Activated CD8-positive, alpha-beta memory T cell treated with anti-CD3 and anti-CD28 coated beads for 48 hours (primary cell): ENCODE measurements around the gene ZC3H14.
"Not testable (repeated sequence)": the region's sequence is repeated elsewhere in the genome, so short reads cannot be mapped to it uniquely, and the experiment has no call there.

Experiments
- DNase-seq, 3 experiments: peaks; one replicate each; pipeline ENCODE4 v3.0.0-alpha.2; 2020; ENCODE audit warnings: low read depth in 2 of 3, low spot score in 2 of 3

Gene ZC3H14, protein sequence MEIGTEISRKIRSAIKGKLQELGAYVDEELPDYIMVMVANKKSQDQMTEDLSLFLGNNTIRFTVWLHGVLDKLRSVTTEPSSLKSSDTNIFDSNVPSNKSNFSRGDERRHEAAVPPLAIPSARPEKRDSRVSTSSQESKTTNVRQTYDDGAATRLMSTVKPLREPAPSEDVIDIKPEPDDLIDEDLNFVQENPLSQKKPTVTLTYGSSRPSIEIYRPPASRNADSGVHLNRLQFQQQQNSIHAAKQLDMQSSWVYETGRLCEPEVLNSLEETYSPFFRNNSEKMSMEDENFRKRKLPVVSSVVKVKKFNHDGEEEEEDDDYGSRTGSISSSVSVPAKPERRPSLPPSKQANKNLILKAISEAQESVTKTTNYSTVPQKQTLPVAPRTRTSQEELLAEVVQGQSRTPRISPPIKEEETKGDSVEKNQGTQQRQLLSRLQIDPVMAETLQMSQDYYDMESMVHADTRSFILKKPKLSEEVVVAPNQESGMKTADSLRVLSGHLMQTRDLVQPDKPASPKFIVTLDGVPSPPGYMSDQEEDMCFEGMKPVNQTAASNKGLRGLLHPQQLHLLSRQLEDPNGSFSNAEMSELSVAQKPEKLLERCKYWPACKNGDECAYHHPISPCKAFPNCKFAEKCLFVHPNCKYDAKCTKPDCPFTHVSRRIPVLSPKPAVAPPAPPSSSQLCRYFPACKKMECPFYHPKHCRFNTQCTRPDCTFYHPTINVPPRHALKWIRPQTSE

DNA sequence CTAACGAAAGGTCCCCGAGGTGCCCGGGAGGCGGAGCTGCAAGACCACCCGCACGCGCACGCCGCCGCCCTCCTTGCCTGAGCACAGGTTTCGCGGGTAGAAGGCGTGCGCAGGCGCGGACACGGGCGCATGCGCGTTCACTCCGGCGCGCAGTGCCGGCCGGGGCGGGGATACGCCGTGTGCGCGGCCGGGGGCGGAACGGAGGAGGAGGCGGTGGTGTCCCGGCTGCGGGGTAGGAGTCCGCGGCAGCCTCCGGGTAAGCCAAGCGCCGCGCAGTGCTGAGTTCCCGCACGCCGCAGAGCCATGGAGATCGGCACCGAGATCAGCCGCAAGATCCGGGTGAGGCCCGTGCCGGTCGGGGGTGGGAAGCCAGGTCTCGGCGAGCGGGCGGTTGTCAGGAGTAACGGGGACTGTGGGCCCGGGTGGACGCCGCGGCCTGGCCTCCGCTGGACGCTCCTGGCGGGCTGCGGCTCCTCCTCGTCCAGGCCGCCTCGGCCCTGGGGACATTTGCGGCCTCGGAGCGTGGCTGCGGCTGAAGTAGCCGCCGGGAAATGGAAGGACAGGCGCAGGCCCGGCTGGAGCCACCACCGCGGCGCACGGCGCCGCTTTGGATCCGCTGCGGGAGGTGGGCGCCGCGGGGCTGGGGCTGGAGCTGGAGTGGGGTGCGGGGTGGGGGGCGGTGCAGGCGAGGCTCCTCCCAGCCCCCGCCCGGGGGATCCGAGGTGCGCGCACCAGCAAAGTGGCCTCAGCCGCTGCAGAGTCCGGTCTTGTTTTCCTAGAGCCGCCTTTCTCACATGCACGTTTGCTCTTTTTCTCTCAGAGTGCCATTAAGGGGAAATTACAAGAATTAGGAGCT, at the start of gene ZC3H14:
ZC3H14 (plus strand) TSS at position 207 of the 856 bp plus-strand sequence; CDS start at position 304, 97 bp downstream.
- DNase-seq, result peak; percentile 68 to 86 (median 74)

GRCh38 chr14:88515499-88516221, 47.2 kb upstream of the ZC3H14 start:
- no peak for DNase-seq

GRCh38 chr14:88516861-88517357, 45.9 kb upstream of the ZC3H14 start:
- no peak for DNase-seq

- DNase-seq, result no peak
These were observed 44.0 kb upstream of the ZC3H14 start for GRCh38 chr14:88518592-88519512.

- DNase-seq, result no peak
These were observed 42.9 kb upstream of the ZC3H14 start for GRCh38 chr14:88519907-88520306.

GRCh38 chr14:88521818-88522217, 41.0 kb upstream of the ZC3H14 start:
- DNase-seq, result no peak

- DNase-seq, result no peak
These were observed 40.4 kb upstream of the ZC3H14 start for GRCh38 chr14:88522393-88522792.

DNA sequence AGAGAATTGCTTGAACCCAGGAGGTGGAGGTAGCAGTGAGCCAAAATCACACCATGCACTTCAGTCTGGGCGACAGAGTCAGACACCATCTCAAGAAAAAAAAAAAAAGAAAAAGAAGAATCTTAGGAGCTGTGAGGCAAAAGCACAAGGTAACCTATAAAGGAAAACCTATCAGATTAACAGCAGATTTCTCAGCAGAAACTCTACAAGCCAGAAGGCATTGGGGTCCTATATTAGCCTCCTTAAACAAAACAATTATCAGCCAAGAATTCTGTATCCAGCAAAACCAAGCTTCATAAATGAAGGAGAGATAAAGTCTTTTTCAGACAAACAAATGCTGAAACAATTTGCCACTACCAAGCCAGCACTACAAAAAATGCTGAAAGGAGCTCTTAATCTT, 32.9 kb upstream of the ZC3H14 start:
- not testable (repeated sequence) for DNase-seq

DNA sequence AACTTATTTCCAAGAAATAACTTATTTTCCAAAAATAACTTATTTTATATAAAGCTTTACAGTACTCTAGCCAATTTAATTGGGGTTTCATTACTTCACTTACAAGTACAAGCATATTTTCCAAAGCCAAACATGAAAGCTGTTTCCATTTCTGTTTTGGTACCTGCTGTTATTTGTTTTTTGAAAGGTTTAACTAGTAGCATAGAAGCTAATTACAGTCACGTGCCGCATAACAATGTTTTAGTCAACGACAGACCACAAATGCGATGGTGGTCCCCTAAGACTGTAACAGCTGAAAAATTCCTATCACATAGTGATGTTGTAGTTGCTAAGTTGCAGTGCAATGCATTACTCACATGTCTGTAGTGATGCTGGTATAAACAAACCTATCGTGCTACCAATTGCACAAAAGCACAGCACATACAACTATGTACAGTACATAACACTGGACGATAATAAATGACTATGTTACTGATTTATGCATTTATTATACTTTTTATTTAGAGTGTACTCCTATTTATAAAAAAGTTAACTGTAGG, 29.7 kb upstream of the ZC3H14 start:
- DNase-seq, result no peak

- no peak for DNase-seq
These were observed 27.7 kb upstream of the ZC3H14 start for GRCh38 chr14:88535149-88535548.

DNA sequence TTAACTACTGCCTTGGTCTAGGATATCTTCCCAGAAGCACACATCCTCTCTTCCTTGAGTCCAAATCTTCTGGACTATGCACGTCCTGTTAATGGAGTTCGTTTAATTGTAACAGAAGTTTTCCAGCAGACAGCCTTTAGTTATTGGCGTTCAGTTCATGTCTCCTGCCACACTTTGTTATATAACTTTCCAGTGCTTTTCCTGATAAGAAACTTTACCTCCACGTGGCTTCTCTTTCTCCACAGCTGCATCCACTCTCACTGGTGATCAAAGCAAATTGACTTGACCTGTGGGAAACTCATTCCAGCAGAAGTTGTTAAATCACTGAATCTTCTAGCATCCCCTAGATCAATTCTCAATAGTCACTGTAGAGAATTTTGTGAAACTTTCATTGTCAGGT, 27.0 kb upstream of the ZC3H14 start:
- DNase-seq, result no peak

DNA sequence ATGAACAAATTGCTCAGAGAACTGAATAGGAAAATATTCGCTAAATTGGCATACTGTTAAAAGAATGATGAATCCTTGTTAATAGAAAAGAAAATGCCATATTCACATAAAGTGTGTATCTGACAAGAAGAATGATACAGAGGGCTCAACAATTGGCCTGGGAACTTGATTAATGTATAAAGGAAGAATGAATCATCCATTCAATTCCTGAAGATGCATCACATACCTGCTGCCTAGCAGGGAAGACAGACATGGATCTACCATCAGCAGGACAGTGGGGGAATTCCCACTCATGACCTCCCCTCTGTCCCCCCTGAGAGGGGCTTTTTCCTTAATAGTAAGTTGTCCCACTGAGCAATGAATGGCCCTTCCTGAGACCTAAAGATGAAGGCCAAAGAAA, 21.5 kb upstream of the ZC3H14 start:
- no peak for DNase-seq

GRCh38 chr14:88542857-88543795, 19.7 kb upstream of the ZC3H14 start:
- DNase-seq, result no peak

DNA sequence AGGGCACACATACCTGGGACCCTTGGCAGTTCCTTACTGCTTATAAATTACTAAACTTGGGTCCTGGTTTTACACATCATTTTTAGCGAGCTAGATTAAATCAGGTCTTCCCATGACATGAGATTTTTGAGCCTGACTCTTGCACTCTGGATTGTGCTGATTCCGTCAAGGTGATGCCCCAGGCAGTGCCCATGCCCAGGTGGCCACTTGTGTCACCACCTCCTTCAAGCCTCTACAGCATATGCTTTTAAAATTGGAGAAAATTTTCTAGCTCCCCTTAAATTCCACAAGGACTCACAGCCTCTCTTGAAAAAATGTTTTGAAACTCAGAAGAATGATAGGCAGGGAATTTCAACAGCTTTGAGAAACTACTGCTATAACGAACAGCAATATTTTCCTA, 17.6 kb upstream of the ZC3H14 start:
- no peak for DNase-seq

GRCh38 chr14:88546621-88547385, 16.0 kb upstream of the ZC3H14 start:
- DNase-seq, result no peak

- DNase-seq, result no peak
These were observed 15.5 kb upstream of the ZC3H14 start for GRCh38 chr14:88547386-88547780.

- no peak for DNase-seq
These were observed 12.8 kb upstream of the ZC3H14 start for GRCh38 chr14:88550078-88550477.
